HepG2 (cell line): ENCODE data around the gene RPSA. TPM values are rescaled to one million over a fixed set of nuclear protein-coding genes. Genes with fewer than 3 reads are reported as not detected.

ENCODE experiments used
- FOXA1 ChIP-seq, 2 experiments: fragments of 450-650 bp in 1 of 2; sonication (generic) in 1 of 2; formaldehyde crosslinking in 1 of 2; IDR thresholded peaks; 2 replicates each; pipeline versions ENCODE4 v1.4.0 to v1.6.1; 2016 to 2020; ENCODE audit warnings: missing genetic modification reagents in 1 of 2
- KDM4B ChIP-seq: sonication (generic); formaldehyde crosslinking; IDR thresholded peaks from 2 replicates; pipeline ENCODE4 v1.4.0; 2020; ENCODE audit warnings: missing genetic modification reagents
- MXD4 ChIP-seq: IDR thresholded peaks from 2 replicates; pipeline ENCODE4 v1.6.1; 2016; ENCODE audit warnings: mild to moderate bottlenecking, missing biosample characterization, missing genetic modification reagents
- NCOA5 ChIP-seq: sonication (generic); formaldehyde crosslinking; IDR thresholded peaks from 2 replicates; pipeline ENCODE4 v1.4.0; 2020; ENCODE audit warnings: missing genetic modification reagents
- RFX1 ChIP-seq: fragments of 450-650 bp; IDR thresholded peaks from 2 replicates; pipeline ENCODE4 v1.6.1; 2017
- SRY ChIP-seq: sonication (generic); formaldehyde crosslinking; IDR thresholded peaks from 2 replicates; pipeline ENCODE4 v1.8.0; 2022; ENCODE audit warnings: mild to moderate bottlenecking, missing genetic modification reagents
- TEAD2 ChIP-seq: sonication (generic); formaldehyde crosslinking; IDR thresholded peaks from 2 replicates; pipeline ENCODE4 v1.9.0; 2021; ENCODE audit warnings: missing genetic modification reagents
- ZHX1 ChIP-seq: sonication (generic); formaldehyde crosslinking; IDR thresholded peaks from 2 replicates; pipeline ENCODE4 v1.8.1; 2022; ENCODE audit warnings: low read depth, mild to moderate bottlenecking, missing genetic modification reagents
- ZNF225 ChIP-seq: sonication (generic); formaldehyde crosslinking; IDR thresholded peaks from 2 replicates; pipeline ENCODE4 v1.4.0; 2020; ENCODE audit warnings: mild to moderate bottlenecking, missing genetic modification reagents
- polyA plus RNA-seq, 8 experiments: library from polyadenylated mRNA; depleted of rRNA in 3 of 8; stranded (reverse) in 7 of 8; unstranded in 1 of 8; fragments of >200 nt; fragmentation: Illumina TruSeq in 4 of 8; extraction: Trizol in 4 of 8; gene quantifications; 2 replicates each; pipeline versions ENCODE4 v1.2.1 to v1.2.3, GENCODE V29; 2011 to 2016; ENCODE audit warnings: low read depth in 4 of 8, missing spikeins in 1 of 8, mixed read lengths in 1 of 8; ENCODE audit not compliant: insufficient read depth in 1 of 8
- total RNA-seq, 5 experiments: library from RNA; depleted of rRNA; stranded (reverse); fragments of >200 nt; fragmentation: Illumina TruSeq; extraction: Trizol; gene quantifications; 2 replicates each; pipeline ENCODE4 v1.2.3, GENCODE V29; 2016; ENCODE audit warnings: low read depth in 1 of 5
- TF ChIP-seq, protein P1 (sequence below): sonication (generic); formaldehyde crosslinking; IDR thresholded peaks from one replicate; pipeline ENCODE4 v1.5.1; 2020; ENCODE audit warnings: mild to moderate bottlenecking, missing genetic modification reagents; ENCODE audit errors: not compliant biosample characterization
- TF ChIP-seq, protein P2 (sequence below): sonication (generic); formaldehyde crosslinking; IDR thresholded peaks from 2 replicates; pipeline ENCODE4 v1.8.0; 2022; ENCODE audit warnings: low read depth, missing genetic modification reagents

The RPSA gene
- total and polyA plus RNA-seq, 2 of the 13 experiments (the other 11 are each of a cell fraction or from before 2014, with no cell fraction given), result 1,683 to 3,226 TPM

DNA sequence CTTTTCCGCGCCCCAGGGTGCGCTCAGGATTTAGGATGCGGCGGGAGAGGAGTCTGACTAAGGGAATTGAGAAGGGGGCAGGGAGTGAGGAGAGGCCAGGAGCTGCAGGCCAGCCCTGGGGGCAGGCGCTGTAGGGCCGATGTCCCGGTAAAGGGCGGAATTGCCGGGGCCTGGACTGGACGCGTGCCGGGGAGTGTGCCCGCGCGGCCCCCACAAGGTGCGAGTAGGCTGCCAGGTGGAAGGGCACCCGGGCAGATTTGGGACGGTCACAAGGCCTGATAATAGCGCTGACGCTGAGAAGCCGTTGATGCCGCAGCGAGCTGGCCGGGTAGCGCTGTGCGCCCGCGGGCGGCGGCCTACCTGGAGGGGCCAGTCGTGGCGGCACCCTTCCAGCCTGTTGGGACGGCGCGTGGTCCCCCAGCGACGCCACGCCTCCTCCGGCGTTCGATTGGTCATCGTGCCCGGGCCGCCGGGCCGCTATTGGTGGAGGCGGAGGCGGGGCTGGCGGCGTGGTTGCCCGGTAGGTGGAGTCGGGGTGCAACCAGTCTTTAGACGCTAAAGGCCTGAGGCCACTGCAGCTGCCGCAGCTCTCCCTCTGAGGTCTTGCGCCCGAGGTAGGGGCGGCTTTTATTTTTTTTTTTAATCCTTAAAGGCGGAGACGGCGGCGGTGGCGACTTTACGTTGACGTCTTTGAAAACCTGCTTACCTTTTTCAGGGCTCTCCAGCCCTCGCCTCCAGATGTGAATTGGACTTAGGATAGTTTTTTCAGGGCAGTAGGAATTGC lies 22.4 kb upstream of the RPSA start (continued):
- TF ChIP-seq ZHX1 (CRISPR knock-in tag) (no peak), FOXA1 (IDR thresholded peaks at IDR 0.05) (no peak), FOXA1 (CRISPR knock-in tag; IDR thresholded peaks at IDR 0.05) (no peak), NCOA5 (CRISPR knock-in tag) (no peak), RFX1 (peak; percentile 6; the same call in 1 of the 2 replicates), KDM4B (CRISPR knock-in tag) (no peak), SRY (CRISPR knock-in tag) (peak; percentile 93), ZNF225 (CRISPR knock-in tag) (peak; percentile 43; the same call in 1 of the 2 replicates), TEAD2 (CRISPR knock-in tag) (0 out of 2 replicates have a peak, but pooled peaks have one; percentile 2), MXD4 (CRISPR knock-in tag) (peak; percentile 91)
- TF ChIP-seq, protein P1, sequence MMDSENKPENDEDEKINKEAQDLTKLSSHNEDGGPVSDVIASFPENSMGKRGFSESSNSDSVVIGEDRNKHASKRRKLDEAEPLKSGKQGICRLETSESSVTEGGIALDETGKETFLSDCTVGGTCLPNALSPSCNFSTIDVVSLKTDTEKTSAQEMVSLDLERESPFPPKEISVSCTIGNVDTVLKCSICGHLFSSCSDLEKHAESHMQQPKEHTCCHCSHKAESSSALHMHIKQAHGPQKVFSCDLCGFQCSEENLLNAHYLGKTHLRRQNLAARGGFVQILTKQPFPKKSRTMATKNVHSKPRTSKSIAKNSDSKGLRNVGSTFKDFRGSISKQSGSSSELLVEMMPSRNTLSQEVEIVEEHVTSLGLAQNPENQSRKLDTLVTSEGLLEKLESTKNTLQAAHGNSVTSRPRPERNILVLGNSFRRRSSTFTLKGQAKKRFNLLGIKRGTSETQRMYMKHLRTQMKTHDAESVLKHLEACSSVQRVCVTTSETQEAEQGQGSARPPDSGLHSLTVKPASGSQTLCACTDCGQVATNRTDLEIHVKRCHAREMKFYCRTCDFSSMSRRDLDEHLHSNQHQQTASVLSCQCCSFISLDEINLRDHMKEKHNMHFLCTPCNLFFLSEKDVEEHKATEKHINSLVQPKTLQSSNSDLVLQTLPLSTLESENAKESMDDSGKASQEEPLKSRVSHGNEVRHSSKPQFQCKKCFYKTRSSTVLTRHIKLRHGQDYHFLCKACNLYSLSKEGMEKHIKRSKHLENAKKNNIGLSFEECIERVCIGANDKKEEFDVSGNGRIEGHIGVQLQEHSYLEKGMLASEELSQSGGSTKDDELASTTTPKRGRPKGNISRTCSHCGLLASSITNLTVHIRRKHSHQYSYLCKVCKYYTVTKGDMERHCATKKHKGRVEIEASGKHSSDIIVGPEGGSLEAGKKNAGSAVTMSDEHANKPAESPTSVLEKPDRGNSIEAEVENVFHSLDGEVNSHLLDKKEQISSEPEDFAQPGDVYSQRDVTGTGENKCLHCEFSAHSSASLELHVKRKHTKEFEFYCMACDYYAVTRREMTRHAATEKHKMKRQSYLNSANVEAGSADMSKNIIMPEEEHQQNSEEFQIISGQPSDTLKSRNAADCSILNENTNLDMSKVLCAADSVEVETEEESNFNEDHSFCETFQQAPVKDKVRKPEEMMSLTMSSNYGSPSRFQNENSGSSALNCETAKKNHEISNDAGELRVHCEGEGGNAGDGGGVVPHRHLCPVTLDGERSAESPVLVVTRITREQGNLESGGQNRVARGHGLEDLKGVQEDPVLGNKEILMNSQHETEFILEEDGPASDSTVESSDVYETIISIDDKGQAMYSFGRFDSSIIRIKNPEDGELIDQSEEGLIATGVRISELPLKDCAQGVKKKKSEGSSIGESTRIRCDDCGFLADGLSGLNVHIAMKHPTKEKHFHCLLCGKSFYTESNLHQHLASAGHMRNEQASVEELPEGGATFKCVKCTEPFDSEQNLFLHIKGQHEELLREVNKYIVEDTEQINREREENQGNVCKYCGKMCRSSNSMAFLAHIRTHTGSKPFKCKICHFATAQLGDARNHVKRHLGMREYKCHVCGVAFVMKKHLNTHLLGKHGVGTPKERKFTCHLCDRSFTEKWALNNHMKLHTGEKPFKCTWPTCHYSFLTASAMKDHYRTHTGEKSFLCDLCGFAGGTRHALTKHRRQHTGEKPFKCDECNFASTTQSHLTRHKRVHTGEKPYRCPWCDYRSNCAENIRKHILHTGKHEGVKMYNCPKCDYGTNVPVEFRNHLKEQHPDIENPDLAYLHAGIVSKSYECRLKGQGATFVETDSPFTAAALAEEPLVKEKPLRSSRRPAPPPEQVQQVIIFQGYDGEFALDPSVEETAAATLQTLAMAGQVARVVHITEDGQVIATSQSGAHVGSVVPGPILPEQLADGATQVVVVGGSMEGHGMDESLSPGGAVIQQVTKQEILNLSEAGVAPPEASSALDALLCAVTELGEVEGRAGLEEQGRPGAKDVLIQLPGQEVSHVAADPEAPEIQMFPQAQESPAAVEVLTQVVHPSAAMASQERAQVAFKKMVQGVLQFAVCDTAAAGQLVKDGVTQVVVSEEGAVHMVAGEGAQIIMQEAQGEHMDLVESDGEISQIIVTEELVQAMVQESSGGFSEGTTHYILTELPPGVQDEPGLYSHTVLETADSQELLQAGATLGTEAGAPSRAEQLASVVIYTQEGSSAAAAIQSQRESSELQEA (CRISPR knock-in tag), result peak; percentile 61
- TF ChIP-seq, protein P2, sequence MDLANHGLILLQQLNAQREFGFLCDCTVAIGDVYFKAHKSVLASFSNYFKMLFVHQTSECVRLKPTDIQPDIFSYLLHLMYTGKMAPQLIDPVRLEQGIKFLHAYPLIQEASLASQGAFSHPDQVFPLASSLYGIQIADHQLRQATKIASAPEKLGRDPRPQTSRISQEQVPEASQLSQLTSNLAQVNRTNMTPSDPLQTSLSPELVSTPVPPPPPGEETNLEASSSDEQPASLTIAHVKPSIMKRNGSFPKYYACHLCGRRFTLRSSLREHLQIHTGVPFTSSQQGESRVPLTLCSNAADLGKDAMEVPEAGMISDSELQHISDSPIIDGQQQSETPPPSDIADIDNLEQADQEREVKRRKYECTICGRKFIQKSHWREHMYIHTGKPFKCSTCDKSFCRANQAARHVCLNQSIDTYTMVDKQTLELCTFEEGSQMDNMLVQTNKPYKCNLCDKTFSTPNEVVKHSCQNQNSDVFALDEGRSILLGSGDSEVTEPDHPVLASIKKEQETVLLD (CRISPR knock-in tag), result no peak
